Coronary artery (tissue), 2 donors: ENCODE measurements around the gene KCND3.

Source experiments
- DNase-seq: peaks from one replicate; pipeline ENCODE4 v3.0.0-alpha.2; 2017; ENCODE audit warnings: low spot score
- H3K27ac ChIP-seq, 2 donors: fragments of 200-600 bp; sonication (generic); one replicate each; pipeline ENCODE4 v1.5.1; 2016 to 2019
- H3K4me3 ChIP-seq: fragments of 200-600 bp; sonication (generic); 2 replicates; pipeline ENCODE4 v1.5.1; 2016; ENCODE audit warnings: mild to moderate bottlenecking, moderate library complexity
- CTCF ChIP-seq: fragments of 200-600 bp; sonication (generic); IDR thresholded peaks from one replicate; pipeline ENCODE4 v1.5.1; 2019; ENCODE audit warnings: antibody characterized with exemption

KCND3 gene

GRCh38 chr1:111990026-111990877 is 784 bp upstream of the KCND3 start:
- peak overlapping the region; percentile 86 for H3K4me3 ChIP-seq
- DNase-seq = no peak
- no peak for TF ChIP-seq CTCF
- peak overlapping the region; percentile 42 to 84 for H3K27ac ChIP-seq

GRCh38 chr1:111988743-111989453 is 570 bp downstream of the KCND3 start:
- Histone ChIP-seq H3K4me3 (peak overlapping the region; percentile 86), H3K27ac (peak overlapping the region in 1 of 2 donors; percentile 84)
- DNase-seq = no peak
- TF ChIP-seq CTCF = no peak

- Histone ChIP-seq H3K4me3 (peak overlapping the region; percentile 86), H3K27ac (no peak overlapping the region)
- TF ChIP-seq CTCF = no peak
- DNase-seq = no peak
Observed at GRCh38 chr1:111988377-111988742, 1.1 kb downstream of the KCND3 start.

- Histone ChIP-seq H3K27ac (peak overlapping the region in 1 of 2 donors; percentile 21), H3K4me3 (no peak overlapping the region)
- TF ChIP-seq CTCF = no peak
- DNase-seq = no peak
Observed at GRCh38 chr1:111987502-111987901, 2.0 kb downstream of the KCND3 start.

- H3K4me3 ChIP-seq = no peak overlapping the region
- no peak overlapping the region for H3K27ac ChIP-seq
- no peak for DNase-seq
- TF ChIP-seq CTCF = no peak
Observed at GRCh38 chr1:111983500-111983899, 6.0 kb downstream of the KCND3 start.

GRCh38 chr1:111982428-111982827 is 7.0 kb downstream of the KCND3 start:
- Histone ChIP-seq H3K27ac (no peak overlapping the region), H3K4me3 (no peak overlapping the region)
- TF ChIP-seq CTCF = no peak
- no peak for DNase-seq

GRCh38 chr1:111981871-111982270 is 7.6 kb downstream of the KCND3 start:
- H3K27ac ChIP-seq = no peak overlapping the region
- TF ChIP-seq CTCF = no peak
- DNase-seq = no peak
- H3K4me3 ChIP-seq = no peak overlapping the region
